Ovary (tissue), 9 donors: Measurements from ENCODE around the gene THAP3. TPM values are rescaled to one million over a fixed set of nuclear protein-coding genes. Genes with fewer than 3 reads are reported as not detected.

Source experiments
- DNase-seq, 5 donors: peaks; one replicate each; pipeline ENCODE4 v3.0.0-alpha.2; 2019 to 2020
- H3K27ac ChIP-seq, 2 donors: fragments of 200-600 bp; one replicate each; pipeline versions ENCODE4 v1.5.1 to v1.8.0; 2019 to 2022
- H3K27me3 ChIP-seq: fragments of 200-600 bp; one replicate; pipeline ENCODE4 v1.8.0; 2022
- H3K36me3 ChIP-seq: fragments of 200-600 bp; sonication (generic); one replicate; pipeline ENCODE4 v1.5.1; 2019
- H3K4me1 ChIP-seq: one replicate; pipeline ENCODE4 v1.8.1; 2013; ENCODE audit warnings: mild to moderate bottlenecking, moderate library complexity; ENCODE audit not compliant: insufficient read depth
- H3K4me3 ChIP-seq: fragments of 200-600 bp; sonication (generic); one replicate; pipeline ENCODE4 v1.5.1; 2017
- H3K9me3 ChIP-seq, 2 donors: fragments of 200-600 bp in 1 of 2; sonication (generic) in 1 of 2; one replicate each; pipeline versions ENCODE4 v1.5.1 to v1.8.1; 2013 to 2019; ENCODE audit warnings: mild to moderate bottlenecking in 1 of 2, moderate library complexity in 1 of 2
- EP300 ChIP-seq: sonication (generic); formaldehyde crosslinking; IDR thresholded peaks from one replicate; pipeline ENCODE4 v1.6.1; 2017; ENCODE audit warnings: antibody characterized with exemption
- POLR2A ChIP-seq: fragments of 450-650 bp; IDR thresholded peaks from one replicate; pipeline ENCODE4 v1.6.1; 2017; ENCODE audit warnings: antibody characterized with exemption, mild to moderate bottlenecking, moderate library complexity
- WGBS, 3 donors: extraction: QIAGEN DNeasy Blood & Tissue Kit in 1 of 3; methylation state at CpG; one replicate each; pipeline versions ENCODE4 v1.1.5 to v1.1.7; 2013 to 2017; 5-methylcytosine and 5-hydroxymethylcytosine counted together
- intact Hi-C, 4 donors: fragments of 100-400 bp; cut with DNase I; formaldehyde crosslinking; loops; one replicate each; pipeline versions ENCODE4 v1.11.0 to v1.15.1; 2022 to 2023
- polyA plus RNA-seq, 2 donors: library from polyadenylated mRNA; stranded (reverse); fragments of 200-250 nt in 1 of 2; fragments of 350-450 nt in 1 of 2; fragmentation: Illumina TruSeq in 1 of 2; extraction: RNeasy Lipid Tissue Mini Kit (QIAGEN cat#74804) in 1 of 2; gene quantifications; one replicate each; pipeline ENCODE4 v1.2.3, GENCODE V29; 2013 to 2014
- total RNA-seq, 7 donors: library from RNA; depleted of rRNA in 2 of 7; stranded (reverse); fragments of >200 nt in 2 of 7; fragmentation: NEBNext Ultra II Directional in 3 of 7; extraction: Animal tissue kit (Norgen Biotek cat#: 25700) in 3 of 7; gene quantifications; one replicate each; pipeline versions ENCODE4 v1.1.0 to v1.2.4, GENCODE V29; 2016 to 2023
- TF ChIP-seq, protein P1 (sequence below), 3 donors: fragments of 450-650 bp in 2 of 3; fragments of 200-600 bp in 1 of 3; IDR thresholded peaks; one replicate each; pipeline versions ENCODE4 v1.5.1 to v1.8.0; 2016 to 2022; ENCODE audit warnings: antibody characterized with exemption in 3 of 3, mild to moderate bottlenecking in 1 of 3
- donor health status: DM: no; HTN: no; CAD: no; lungs with moderate emphysema.
- donor health status: DM: no; HTN: no; CAD: no.
- donor health status: Bipolar disorder and iron deficiency.
- donor health status: DM: yes; HTN: yes; CAD: no.
- donor health status: DM: no; HTN: no; CAD: no.
- donor health status: DM: yes; HTN: yes; CAD: no.

The THAP3 gene
- total and polyA plus RNA-seq, 9 donors: 5.6 to 33.6 (median 18.8) TPM

GRCh38 chr1:6590046-6590445 lies 34.6 kb upstream of the THAP3 start:
- intact Hi-C loops: no loop called here
- 79 to 84% (median 80%) methylated on average over 7 of the region's 7 CpGs for WGBS, 3 donors

GRCh38 chr1:6591222-6591621 lies 33.4 kb upstream of the THAP3 start:
- intact Hi-C loops: no loop called here
- H3K27ac ChIP-seq: no peak overlapping the region
- no peaks in the 10 kb centered on the region for H3K27me3 ChIP-seq
- TF ChIP-seq POLR2A: no peak
- no peak for TF ChIP-seq EP300
- TF ChIP-seq, protein P1, sequence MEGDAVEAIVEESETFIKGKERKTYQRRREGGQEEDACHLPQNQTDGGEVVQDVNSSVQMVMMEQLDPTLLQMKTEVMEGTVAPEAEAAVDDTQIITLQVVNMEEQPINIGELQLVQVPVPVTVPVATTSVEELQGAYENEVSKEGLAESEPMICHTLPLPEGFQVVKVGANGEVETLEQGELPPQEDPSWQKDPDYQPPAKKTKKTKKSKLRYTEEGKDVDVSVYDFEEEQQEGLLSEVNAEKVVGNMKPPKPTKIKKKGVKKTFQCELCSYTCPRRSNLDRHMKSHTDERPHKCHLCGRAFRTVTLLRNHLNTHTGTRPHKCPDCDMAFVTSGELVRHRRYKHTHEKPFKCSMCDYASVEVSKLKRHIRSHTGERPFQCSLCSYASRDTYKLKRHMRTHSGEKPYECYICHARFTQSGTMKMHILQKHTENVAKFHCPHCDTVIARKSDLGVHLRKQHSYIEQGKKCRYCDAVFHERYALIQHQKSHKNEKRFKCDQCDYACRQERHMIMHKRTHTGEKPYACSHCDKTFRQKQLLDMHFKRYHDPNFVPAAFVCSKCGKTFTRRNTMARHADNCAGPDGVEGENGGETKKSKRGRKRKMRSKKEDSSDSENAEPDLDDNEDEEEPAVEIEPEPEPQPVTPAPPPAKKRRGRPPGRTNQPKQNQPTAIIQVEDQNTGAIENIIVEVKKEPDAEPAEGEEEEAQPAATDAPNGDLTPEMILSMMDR (IDR thresholded peaks at IDR 0.05): no peak
- 77 to 82% (median 81%) methylated on average over 13 of the region's 13 CpGs for WGBS, 3 donors
- H3K36me3 ChIP-seq: no peaks in the 10 kb centered on the region
- no peak overlapping the region for H3K4me3 ChIP-seq
- H3K4me1 ChIP-seq: peaks cover 1% of the 10 kb centered on the region
- no peaks in the 10 kb centered on the region for H3K9me3 ChIP-seq
- DNase-seq: no peak

More at GRCh38 chr1:6590046-6590445, 34.6 kb upstream of the THAP3 start:
- Histone ChIP-seq H3K9me3 (no peaks in the 10 kb centered on the region), H3K4me1 (peaks cover 1% of the 10 kb centered on the region), H3K36me3 (no peaks in the 10 kb centered on the region), H3K4me3 (no peak overlapping the region), H3K27me3 (no peaks in the 10 kb centered on the region), H3K27ac (no peak overlapping the region)
- TF ChIP-seq POLR2A: no peak
- TF ChIP-seq EP300: no peak
- TF ChIP-seq, protein P1 (IDR thresholded peaks at IDR 0.05): no peak
- no peak for DNase-seq

- Histone ChIP-seq H3K27ac (no peak overlapping the region), H3K4me1 (peaks cover 2% of the 10 kb centered on the region), H3K27me3 (no peaks in the 10 kb centered on the region), H3K9me3 (no peaks in the 10 kb centered on the region), H3K4me3 (no peak overlapping the region), H3K36me3 (no peaks in the 10 kb centered on the region)
- TF ChIP-seq EP300: no peak
- TF ChIP-seq, protein P1 (IDR thresholded peaks at IDR 0.05): no peak
- TF ChIP-seq POLR2A: no peak
- 70 to 82% (median 73%) methylated on average over 6 of the region's 6 CpGs for WGBS, 3 donors
- intact Hi-C loops: no loop called here
- no peak for DNase-seq
These were observed 33.0 kb upstream of the THAP3 start for GRCh38 chr1:6591644-6592043.

DNA sequence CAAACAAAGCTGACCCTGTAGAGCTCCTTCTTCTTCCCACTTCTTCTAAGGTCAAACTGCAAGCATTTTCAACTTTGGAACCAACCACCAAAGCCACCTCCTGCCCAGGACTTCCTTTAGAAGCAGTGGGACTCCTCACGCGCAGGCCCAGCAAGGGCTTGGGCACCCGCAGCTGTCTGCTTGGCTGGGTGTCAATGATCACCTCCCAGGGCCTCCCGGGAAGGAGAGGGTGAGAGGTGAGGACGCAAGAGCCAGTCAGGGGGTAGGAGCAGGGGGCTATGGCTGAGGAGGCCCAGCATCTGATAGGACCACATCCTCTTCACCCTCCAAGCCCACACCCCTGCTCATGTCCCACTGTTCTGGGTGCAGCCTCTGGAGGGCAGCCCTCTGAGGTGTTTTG lies 32.2 kb upstream of the THAP3 start:
- Histone ChIP-seq H3K36me3 (no peaks in the 10 kb centered on the region), H3K4me3 (no peak overlapping the region), H3K4me1 (peaks cover 7% of the 10 kb centered on the region), H3K9me3 (no peaks in the 10 kb centered on the region), H3K27me3 (no peaks in the 10 kb centered on the region), H3K27ac (no peak overlapping the region)
- WGBS, 3 donors: 33 to 44% (median 41%) methylated on average over 5 of the region's 5 CpGs
- intact Hi-C loops: no loop called here
- no peak for DNase-seq
- TF ChIP-seq EP300 (no peak), POLR2A (no peak)
- TF ChIP-seq, protein P1 (IDR thresholded peaks at IDR 0.05): no peak
